ENCODE results near the gene MRTFA.

DNA sequence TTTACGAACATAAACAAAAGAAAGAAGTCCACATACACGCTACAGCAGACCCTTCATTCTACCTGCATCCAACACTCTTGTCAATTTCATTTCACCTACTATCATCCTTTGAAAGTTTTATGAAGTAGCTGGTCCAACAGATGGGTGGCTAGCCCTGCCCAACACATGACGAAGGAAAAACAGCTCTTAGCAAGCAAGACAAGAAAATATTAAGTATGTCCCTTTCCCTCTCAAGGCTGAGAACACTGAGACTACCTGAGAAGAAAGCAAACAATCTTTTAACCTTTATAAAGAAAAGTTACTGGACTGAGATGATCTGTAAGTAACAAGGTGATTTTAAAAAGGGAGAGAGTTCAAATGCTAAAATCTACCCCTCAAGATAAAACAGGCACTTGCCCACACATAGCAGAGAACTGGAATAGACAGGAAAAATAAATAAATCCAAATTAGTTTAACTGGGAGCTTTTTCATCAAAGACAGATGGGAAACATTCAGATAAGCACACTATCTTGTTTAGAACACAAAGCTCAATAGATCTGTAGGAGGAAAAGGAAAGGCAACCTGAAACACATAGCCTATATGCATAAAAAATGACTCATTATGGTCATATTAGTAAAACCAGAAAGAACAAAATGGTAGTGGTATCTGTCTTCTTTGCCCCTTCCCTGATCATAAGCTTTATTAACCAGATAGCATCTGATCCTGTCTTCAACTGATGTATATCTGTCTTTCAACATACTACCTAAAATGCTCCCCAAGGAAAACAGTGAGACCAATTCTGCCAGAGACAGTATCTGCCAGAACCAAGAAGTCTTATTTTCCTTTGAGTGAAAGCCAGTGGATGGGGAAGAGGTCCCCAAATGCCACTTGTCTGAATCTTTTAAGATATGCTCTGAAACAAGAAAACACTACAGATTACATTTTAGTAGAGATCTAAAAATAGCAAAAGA lies 104.3 kb downstream of the MRTFA start:
- TF ChIP-seq, protein P1, sequence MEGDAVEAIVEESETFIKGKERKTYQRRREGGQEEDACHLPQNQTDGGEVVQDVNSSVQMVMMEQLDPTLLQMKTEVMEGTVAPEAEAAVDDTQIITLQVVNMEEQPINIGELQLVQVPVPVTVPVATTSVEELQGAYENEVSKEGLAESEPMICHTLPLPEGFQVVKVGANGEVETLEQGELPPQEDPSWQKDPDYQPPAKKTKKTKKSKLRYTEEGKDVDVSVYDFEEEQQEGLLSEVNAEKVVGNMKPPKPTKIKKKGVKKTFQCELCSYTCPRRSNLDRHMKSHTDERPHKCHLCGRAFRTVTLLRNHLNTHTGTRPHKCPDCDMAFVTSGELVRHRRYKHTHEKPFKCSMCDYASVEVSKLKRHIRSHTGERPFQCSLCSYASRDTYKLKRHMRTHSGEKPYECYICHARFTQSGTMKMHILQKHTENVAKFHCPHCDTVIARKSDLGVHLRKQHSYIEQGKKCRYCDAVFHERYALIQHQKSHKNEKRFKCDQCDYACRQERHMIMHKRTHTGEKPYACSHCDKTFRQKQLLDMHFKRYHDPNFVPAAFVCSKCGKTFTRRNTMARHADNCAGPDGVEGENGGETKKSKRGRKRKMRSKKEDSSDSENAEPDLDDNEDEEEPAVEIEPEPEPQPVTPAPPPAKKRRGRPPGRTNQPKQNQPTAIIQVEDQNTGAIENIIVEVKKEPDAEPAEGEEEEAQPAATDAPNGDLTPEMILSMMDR (IDR thresholded peaks at IDR 0.05) = no peak
- TF ChIP-seq POLR2A (IDR thresholded peaks at IDR 0.05) = no peak

All from thyroid gland (tissue), 4 donors.